ENCODE results near the gene PMPCB.
A peak's percentile ranks its signal among the peaks of the same experiment; 100 is the strongest.

Gene PMPCB

GRCh38 chr7:103338864-103339263 is 41.6 kb downstream of the PMPCB start:
- DNase-seq = no peak

GRCh38 chr7:103341466-103341865 is 44.2 kb downstream of the PMPCB start:
- DNase-seq = no peak

- no peak for DNase-seq
These were observed 46.1 kb downstream of the PMPCB start for GRCh38 chr7:103343332-103343731.

- peak; percentile 28 for DNase-seq
These were observed 46.7 kb downstream of the PMPCB start for GRCh38 chr7:103343758-103344452.

- peak; percentile 85 for DNase-seq
These were observed 47.4 kb downstream of the PMPCB start, which contains the start of gene DNAJC2 for GRCh38 chr7:103344453-103345149. Gene DNAJC2 (minus strand): TSS chr7:103344767. CDS start chr7:103344622, 145 bp downstream.

GRCh38 chr7:103346396-103346795 is 49.2 kb downstream of the PMPCB start:
- DNase-seq = no peak

- peak; percentile 86 for DNase-seq
These were observed 50.5 kb downstream of the PMPCB start, which contains the start of gene PSMC2 for GRCh38 chr7:103347507-103348267. Gene PSMC2 (plus strand): TSS chr7:103347643. CDS start chr7:103347712, 69 bp downstream.

- DNase-seq = no peak
These were observed 51.2 kb downstream of the PMPCB start for GRCh38 chr7:103348452-103348851.

- no peak for DNase-seq
These were observed 51.7 kb downstream of the PMPCB start for GRCh38 chr7:103348959-103349358.

GRCh38 chr7:103349805-103350204 is 52.6 kb downstream of the PMPCB start:
- DNase-seq = no peak
